ENCODE measurements around the gene ARL5C. TPM values are rescaled to one million over a fixed set of nuclear protein-coding genes. Genes with fewer than 3 reads are reported as not detected.

Gene ARL5C
- total and polyA plus RNA-seq, 2 donors (not counting 1 experiment from before 2014, with no cell fraction given), result not detected

DNA sequence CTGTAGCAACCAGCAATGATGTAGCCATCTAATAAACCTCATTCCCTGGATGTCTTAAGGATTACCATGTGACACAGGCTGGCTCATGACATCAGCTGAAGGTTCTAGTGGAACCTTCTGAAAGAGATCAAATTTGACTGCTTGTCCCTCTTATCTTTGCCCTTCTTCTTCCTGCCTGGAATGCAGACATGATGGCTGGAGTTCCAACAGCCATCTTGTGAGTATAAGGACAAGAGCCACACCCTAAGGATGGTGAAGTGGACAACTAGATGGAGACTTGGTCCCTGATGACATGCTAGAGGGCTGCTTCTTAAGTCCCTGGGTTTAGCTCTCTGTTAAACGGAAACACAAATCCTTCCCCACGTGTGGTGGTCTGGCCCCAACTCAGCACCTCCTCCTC is 52.1 kb downstream of the ARL5C start:
- Mint-ChIP-seq H3K27ac (no peak overlapping the region), H3K27me3 (peaks cover 6% of the 10 kb centered on the region), H3K4me3 (no peak overlapping the region), H3K4me1 (peaks cover 15% of the 10 kb centered on the region), H3K9me3 (ENCODE audit: insufficient read depth) (no peaks in the 10 kb centered on the region)
- ChIA-PET POLR2A (no interaction called here), CTCF (no interaction called here)
- 88% methylated on average over 2 of the region's 2 CpGs for WGBS (ENCODE audit: insufficient coverage)
- no peak for TF ChIP-seq CTCF (IDR thresholded peaks at IDR 0.05)
- no peak for TF ChIP-seq EZH2 (IDR thresholded peaks at IDR 0.05; ENCODE audit: borderline replicate concordance, insufficient read depth, low read depth, low read length, poor library complexity, severe bottlenecking)
- peaks cover 0 to 2% (median 0%) of the 10 kb centered on the region in 4 experiments for H3K27me3 ChIP-seq (replicated peaks in 1 of 4; ENCODE audit: control extremely low read depth in 1 of 4, control insufficient read depth in 3 of 4, insufficient read depth in 4 of 4, low read length in 3 of 4)
- intact Hi-C loops (cut with micrococcal nuclease), result no loop called here
- no peak overlapping the region for H3K27ac ChIP-seq (ENCODE audit: low read length in 2 of 2)
- no peak overlapping the region for H3K4me3 ChIP-seq (ENCODE audit: control extremely low read depth in 1 of 5, extremely low read depth in 1 of 5, insufficient read depth in 1 of 5, low read depth in 2 of 5, low read length in 4 of 5)
- no peaks in the 10 kb centered on the region for H3K79me2 ChIP-seq (ENCODE audit: control insufficient read depth, insufficient read depth, low read length)
- ATAC-seq (ENCODE audit: low read depth), result no peak
- no peak for DNase-seq
- no peak overlapping the region for H3K9ac ChIP-seq (ENCODE audit: low read length)
- no peaks in the 10 kb centered on the region for H3K9me3 ChIP-seq (ENCODE audit: control extremely low read depth in 1 of 3, control insufficient read depth in 2 of 3, insufficient read depth in 1 of 3, low read length in 2 of 3)
- H2AFZ ChIP-seq (ENCODE audit: insufficient read depth, low read depth, low read length, poor library complexity, severe bottlenecking), result no peak overlapping the region
- no peaks in the 10 kb centered on the region for H3K36me3 ChIP-seq (replicated peaks in 1 of 2; ENCODE audit: control extremely low read depth in 1 of 2, control insufficient read depth in 1 of 2, extremely low read depth in 1 of 2, insufficient read depth in 2 of 2, low read length in 1 of 2)
- H3K4me1 ChIP-seq (ENCODE audit: control insufficient read depth in 2 of 2, insufficient read depth in 2 of 2, low read length in 2 of 2), result peaks cover 10 to 16% of the 10 kb centered on the region in 2 donors
- no peak overlapping the region for H3K4me2 ChIP-seq (replicated peaks; ENCODE audit: low read depth, low read length, poor library complexity, severe bottlenecking)
- H4K20me1 ChIP-seq (ENCODE audit: control insufficient read depth, insufficient read depth, low read length, poor library complexity, severe bottlenecking), result no peaks in the 10 kb centered on the region

- CTCF ChIA-PET, result no interaction called here
- POLR2A ChIA-PET, result no interaction called here
- no peaks in the 10 kb centered on the region for H3K9me3 Mint-ChIP-seq (ENCODE audit: insufficient read depth)
- no peak overlapping the region for H3K27ac Mint-ChIP-seq
- Histone ChIP-seq H4K20me1 (ENCODE audit: control insufficient read depth, insufficient read depth, low read length, poor library complexity, severe bottlenecking) (no peaks in the 10 kb centered on the region), H3K36me3 (replicated peaks in 1 of 2; ENCODE audit: control extremely low read depth in 1 of 2, control insufficient read depth in 1 of 2, extremely low read depth in 1 of 2, insufficient read depth in 2 of 2, low read length in 1 of 2) (no peaks in the 10 kb centered on the region), H3K9ac (ENCODE audit: low read length) (no peak overlapping the region), H3K4me1 (ENCODE audit: control insufficient read depth in 2 of 2, insufficient read depth in 2 of 2, low read length in 2 of 2) (no peaks in the 10 kb centered on the region), H3K79me2 (ENCODE audit: control insufficient read depth, insufficient read depth, low read length) (no peaks in the 10 kb centered on the region), H3K4me3 (ENCODE audit: control extremely low read depth in 1 of 5, extremely low read depth in 1 of 5, insufficient read depth in 1 of 5, low read depth in 2 of 5, low read length in 4 of 5) (no peak overlapping the region), H3K27ac (ENCODE audit: low read length in 2 of 2) (no peak overlapping the region), H3K27me3 (replicated peaks in 1 of 4; ENCODE audit: control extremely low read depth in 1 of 4, control insufficient read depth in 3 of 4, insufficient read depth in 4 of 4, low read length in 3 of 4) (peaks cover 0 to 2% (median 0%) of the 10 kb centered on the region in 4 experiments), H2AFZ (ENCODE audit: insufficient read depth, low read depth, low read length, poor library complexity, severe bottlenecking) (no peak overlapping the region), H3K9me3 (ENCODE audit: control extremely low read depth in 1 of 3, control insufficient read depth in 2 of 3, insufficient read depth in 1 of 3, low read length in 2 of 3) (no peaks in the 10 kb centered on the region), H3K4me2 (replicated peaks; ENCODE audit: low read depth, low read length, poor library complexity, severe bottlenecking) (no peak overlapping the region)
- no peak overlapping the region for H3K4me3 Mint-ChIP-seq
- WGBS (ENCODE audit: insufficient coverage), result 78% methylated on average over 17 of the region's 19 CpGs
- DNase-seq (no peak), ATAC-seq (ENCODE audit: low read depth) (no peak)
- intact Hi-C loops (cut with micrococcal nuclease), result no loop called here
- no peaks in the 10 kb centered on the region for H3K4me1 Mint-ChIP-seq
- TF ChIP-seq CTCF (IDR thresholded peaks at IDR 0.05), result no peak
- H3K27me3 Mint-ChIP-seq, result peaks cover 14% of the 10 kb centered on the region
These were observed 55.4 kb downstream of the ARL5C start for GRCh38 chr17:39110435-39111136.

All from B cell (primary cell).